Fibroblast of skin of abdomen (primary cell): ENCODE results near the gene ACOT9.
"Not testable (repeated sequence)": the region's sequence is repeated elsewhere in the genome, so short reads cannot be mapped to it uniquely, and the experiment has no call there.

ENCODE experiments used
- DNase-seq: peaks from one replicate; pipeline ENCODE4 v3.0.0-alpha.2; 2013

Gene ACOT9

DNA sequence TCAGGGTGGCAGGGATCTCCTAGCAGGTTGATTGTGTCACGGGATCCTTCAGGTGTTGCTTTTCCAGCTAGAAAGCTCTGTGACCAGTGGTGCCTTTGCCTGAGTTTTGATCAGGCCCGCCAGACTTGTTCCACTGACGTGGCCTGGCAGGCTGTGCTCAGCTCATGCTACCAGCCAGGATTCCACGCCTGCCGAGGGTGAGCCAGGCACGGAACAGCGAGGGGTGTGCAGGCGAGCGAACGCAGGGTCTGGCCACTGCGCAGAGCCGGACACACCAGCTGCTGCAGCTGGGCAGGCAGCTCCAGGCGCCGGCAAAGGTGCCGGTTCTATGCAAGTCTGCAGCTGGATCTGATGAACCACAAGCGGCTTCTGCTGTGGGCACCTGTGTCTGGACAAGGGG, 22.8 kb upstream of the ACOT9 start:
- DNase-seq: no peak

DNA sequence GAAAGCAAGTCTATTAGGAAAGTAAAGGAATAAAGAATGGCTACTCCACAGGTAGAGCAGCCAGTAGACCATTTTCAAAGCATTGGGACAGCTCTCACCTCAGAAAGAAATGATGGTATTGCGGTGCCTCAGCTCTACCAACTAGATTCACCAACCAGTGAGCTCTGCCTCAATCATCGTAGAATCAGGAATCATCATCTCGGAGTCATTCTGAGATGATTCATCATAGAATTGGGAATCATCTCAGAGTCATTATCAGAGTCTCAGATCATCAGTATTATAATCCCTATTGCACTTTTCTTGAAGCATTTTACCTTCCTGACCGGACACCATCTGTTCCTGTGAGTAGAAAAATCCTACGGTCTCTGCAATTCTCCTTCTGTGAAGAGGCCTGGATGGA, 22.4 kb upstream of the ACOT9 start:
- DNase-seq: peak; percentile 16

DNA sequence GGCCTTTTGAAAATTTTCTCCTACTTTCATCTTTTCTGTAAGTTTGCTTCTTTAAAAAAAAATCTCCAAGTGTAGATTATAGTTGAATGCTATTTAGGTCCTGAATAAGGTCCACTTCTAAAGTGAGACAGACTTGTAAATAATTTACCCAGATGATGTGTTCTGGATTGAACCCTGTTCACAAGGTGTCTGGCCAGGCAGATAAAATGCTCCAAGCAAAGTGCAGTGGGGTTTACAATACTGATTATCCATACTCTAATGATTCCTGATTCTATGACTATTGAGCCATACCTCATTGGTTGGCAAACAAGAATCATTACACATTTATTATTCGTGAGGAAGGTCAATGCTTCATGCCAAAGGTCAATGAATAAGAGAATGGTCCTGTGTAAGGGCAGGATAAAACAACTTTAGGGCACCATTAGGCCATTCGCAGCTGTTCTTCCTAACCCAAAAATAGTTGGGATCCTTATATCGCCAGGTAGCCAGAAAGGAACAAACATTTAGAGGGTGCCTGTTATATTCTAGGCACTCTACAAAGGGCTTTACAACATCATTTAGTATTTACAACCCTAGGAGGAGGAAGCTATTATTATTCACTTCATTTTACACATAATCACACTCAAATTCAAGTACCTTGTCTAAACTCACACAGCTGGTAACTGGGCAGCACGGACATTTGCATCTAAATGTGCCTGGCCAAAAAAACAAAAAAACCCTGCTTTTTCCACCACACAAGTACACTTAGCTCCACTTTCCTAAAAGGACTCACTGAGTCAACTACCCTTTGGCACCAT, 21.3 kb upstream of the ACOT9 start:
- DNase-seq: no peak

- no peak for DNase-seq
Observed at GRCh38 chrX:23759821-23760220, 16.7 kb upstream of the ACOT9 start.

- peak; percentile 38 for DNase-seq
Observed at GRCh38 chrX:23756165-23756564, 13.1 kb upstream of the ACOT9 start.

GRCh38 chrX:23754664-23755063, 11.6 kb upstream of the ACOT9 start:
- no peak for DNase-seq

DNA sequence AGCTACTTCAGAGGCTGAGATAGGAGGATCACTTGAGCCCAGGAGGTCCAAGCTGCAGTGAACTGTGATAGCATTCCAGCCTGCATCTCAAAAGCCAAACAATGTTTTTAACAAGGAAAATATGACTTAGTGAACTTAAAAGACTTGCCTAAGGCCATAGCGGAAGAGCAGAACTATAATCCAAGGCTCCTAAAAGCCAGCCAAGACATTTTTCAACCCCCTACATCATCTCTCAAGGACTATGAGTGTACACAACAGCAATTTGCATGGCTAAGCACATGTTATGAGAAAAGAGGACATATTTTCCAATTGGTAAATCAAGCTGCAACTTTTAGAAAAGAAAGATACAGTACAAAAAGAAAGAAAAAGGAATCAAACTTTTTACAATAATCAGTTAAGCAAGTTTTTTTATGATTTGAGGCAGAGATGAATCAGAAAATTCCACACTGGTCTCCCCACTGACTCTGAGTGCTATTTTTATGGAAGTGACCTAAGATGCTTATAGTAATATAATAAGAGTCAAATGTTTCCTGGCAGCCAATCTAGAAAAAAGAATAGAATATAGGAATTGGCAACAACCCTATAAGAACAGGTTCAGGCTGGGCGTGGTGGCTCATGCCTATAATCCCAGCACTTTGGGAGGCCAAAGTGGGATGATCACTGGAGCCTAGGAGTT, 9.8 kb upstream of the ACOT9 start:
- DNase-seq: peak; percentile 46

- DNase-seq: no peak
Observed at GRCh38 chrX:23749576-23749975, 6.5 kb upstream of the ACOT9 start.

DNA sequence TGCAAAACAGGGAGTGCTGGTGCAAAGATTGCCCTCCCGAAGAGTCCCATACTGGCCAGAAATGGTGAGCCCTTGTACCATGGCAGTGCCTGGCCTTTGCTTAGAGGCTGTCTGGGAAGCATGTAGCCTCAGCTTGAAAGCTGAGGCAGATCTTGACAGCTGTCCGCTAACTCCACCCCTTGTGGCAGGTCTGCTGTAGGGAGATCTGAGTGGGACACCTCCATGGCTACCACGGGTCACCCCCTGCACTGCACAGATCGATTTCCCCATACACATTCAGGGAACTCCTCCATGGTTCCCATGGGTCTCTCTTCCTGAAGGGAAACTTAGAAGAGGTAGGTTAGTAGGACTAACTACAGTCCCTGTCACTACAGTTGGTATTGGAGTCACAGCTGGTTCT, 6.1 kb upstream of the ACOT9 start:
- no peak for DNase-seq

DNA sequence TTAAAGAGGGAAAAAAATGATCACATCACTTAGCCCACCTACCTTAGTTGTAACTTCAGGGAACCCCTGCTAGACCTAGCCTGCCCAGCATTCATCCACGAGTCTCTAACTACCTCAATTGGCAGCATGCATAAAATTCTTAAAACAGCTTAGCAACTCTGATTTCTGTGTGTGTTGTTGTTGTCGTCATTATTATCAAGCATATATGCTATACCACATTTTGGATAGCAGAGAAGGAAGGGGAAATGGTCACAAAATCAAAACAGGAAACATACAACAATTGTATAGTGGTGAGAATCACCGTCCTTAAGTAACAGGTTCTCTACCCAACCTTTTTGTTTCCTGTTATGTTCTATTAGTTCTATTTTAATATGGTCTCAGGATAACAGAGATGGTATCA, 2.7 kb upstream of the ACOT9 start:
- DNase-seq: no peak

- DNase-seq: not testable (repeated sequence)
Observed at GRCh38 chrX:23743623-23743971, 521 bp upstream of the ACOT9 start.

GRCh38 chrX:23742174-23742696, 841 bp downstream of the ACOT9 start:
- peak; percentile 62 for DNase-seq

GRCh38 chrX:23737413-23737812, 5.7 kb downstream of the ACOT9 start:
- no peak for DNase-seq

- DNase-seq: no peak
Observed at GRCh38 chrX:23736030-23736429, 7.0 kb downstream of the ACOT9 start.

DNA sequence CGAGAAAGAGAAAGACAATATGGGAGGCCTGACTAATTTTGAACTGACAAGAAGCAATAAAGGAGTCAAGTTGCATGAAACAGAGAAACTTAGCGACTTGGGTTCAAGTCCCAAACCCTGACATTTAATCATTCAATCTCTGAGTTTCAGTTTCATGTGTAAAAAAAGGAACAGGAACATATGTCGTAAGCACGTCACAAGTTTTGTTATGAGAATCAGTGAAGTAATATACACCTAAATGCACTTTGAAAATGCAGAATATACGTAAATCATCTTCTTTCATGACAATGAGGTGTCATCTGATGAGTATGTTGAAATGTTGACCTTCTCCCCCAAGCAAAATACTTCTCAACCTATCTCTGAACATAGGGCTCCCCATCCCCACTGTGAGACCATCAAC, 10.4 kb downstream of the ACOT9 start:
- DNase-seq: no peak

DNA sequence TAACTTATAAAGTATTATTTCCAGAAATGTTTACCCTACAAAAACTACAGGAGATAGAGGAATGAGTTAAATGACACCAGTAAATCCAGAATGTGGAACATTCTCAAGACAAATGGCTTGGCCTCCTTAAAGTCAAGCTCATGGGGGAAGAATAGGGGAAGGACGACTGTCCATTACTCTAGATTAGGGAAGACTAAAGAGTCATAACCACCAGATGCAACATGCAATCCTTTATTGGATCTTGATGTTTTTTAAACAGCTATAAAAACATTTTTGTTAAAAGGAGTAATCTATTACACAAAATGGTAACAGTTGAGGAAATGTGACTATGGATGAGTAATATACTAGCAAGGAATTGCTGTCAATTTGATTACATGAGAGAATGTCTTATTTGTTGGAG, 11.1 kb downstream of the ACOT9 start:
- no peak for DNase-seq

DNA sequence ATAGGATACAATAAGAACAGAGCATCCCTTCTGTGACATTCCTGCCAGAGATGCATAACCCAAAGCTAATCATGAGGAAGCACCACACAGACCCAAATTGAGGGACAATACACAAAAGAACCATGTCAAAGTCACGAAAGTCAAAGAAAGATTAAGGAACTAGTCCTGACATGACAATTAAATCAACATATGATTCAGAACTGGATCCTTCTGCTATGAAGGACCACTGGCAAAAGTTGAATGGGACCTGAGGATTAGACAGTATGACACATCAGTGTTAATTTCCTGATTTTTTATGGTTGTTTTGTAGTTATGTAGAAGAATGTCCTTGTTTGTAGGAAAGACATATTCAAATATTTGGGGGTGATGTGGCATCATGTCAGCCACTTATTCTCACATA, 13.9 kb downstream of the ACOT9 start:
- no peak for DNase-seq

- no peak for DNase-seq
Observed at GRCh38 chrX:23727206-23727605, 15.9 kb downstream of the ACOT9 start.

DNA sequence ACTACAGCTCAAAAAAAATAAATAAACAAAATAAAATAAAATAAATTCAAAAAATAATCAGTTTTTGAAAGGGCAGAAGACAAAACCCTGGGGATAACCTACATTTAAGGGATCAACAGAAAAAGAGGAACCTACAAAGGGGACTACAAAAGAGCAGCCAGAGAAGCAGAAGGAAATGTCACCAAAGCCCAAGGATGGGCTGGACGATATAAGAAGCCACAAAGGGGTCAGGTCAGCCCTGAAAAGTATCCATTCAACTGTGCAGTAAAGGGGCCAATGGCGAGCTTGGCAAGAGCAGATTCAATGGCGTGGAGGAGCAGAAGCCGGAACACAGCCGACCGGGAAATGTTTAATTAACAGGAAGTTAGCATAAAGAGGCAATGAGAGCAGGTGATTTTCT, 16.9 kb downstream of the ACOT9 start:
- no peak for DNase-seq

GRCh38 chrX:23720117-23720677, 22.9 kb downstream of the ACOT9 start:
- peak; percentile 18 for DNase-seq

GRCh38 chrX:23705235-23705634, 37.8 kb downstream of the ACOT9 start:
- DNase-seq: no peak

DNA sequence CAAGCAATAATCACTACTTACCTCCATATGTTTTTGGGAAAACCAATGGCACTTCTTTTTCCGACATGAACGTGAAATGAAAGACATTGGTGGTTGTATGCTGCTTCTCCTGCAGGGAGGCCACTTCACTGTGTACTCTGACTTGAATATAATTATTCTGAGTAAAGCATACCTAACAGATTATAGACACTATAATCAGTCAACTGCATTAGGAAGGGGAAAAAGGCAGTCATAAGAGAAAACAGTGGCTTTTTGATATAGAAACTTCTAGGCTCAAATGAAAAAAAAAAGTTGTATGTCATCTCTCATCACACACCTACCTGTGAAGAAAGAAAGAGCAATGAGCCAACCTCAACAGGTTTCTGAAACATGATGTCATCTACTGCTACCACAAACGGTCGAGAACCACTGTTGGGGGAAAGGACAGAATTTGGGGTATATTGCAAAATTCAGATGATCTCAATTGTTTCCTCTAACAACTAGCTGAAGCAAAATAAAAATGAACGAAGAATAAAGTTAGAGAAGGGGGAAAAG, 38.3 kb downstream of the ACOT9 start:
- no peak for DNase-seq

- peak; percentile 11 for DNase-seq
Observed at GRCh38 chrX:23699636-23700194, 43.4 kb downstream of the ACOT9 start.
